B cell (primary cell): Measurements from ENCODE around the gene PPP1R26. TPM values are rescaled to one million over a fixed set of nuclear protein-coding genes. Genes with fewer than 3 reads are reported as not detected.

ENCODE experiments used
- ATAC-seq: fragments of 200-7000 bp; cut with Tn5 transposase; one replicate; pipeline ENCODE4 v1.10.0; 2021; ENCODE audit warnings: low read depth, mild to moderate bottlenecking, moderate number of reproducible peaks, moderate library complexity
- CTCF ChIA-PET: fragments of 350-600 bp; sonication (Branson Sonifier 250); formaldehyde crosslinking; loops from one replicate; lab custom pipeline; 2021; ENCODE audit warnings: antibody characterized with exemption, inconsistent platforms; lab: Charles Lee
- POLR2A ChIA-PET: fragments of 350-600 bp; sonication (Branson Sonifier 250); formaldehyde crosslinking; loops from one replicate; lab custom pipeline; 2021; ENCODE audit warnings: antibody characterized with exemption; lab: Charles Lee
- DNase-seq: peaks from one replicate; pipeline ENCODE4 v3.0.0; 2013
- H2AFZ ChIP-seq: 2 replicates; pipeline ENCODE4 v1.6.1; 2012; ENCODE audit warnings: mild to moderate bottlenecking, low read depth, low read length; ENCODE audit not compliant: insufficient read depth, poor library complexity, severe bottlenecking
- H3K27ac ChIP-seq, 2 donors: 1 replicate in 1 of 2; 2 replicates in 1 of 2; pipeline ENCODE4 v1.5.1; 2012 to 2013; ENCODE audit warnings: low read length in 2 of 2, mild to moderate bottlenecking in 2 of 2, moderate library complexity in 1 of 2
- H3K27me3 ChIP-seq, 4 experiments: fragments of 200-600 bp in 1 of 4; sonication (generic) in 1 of 4; replicated peaks in 1 of 4; 1 replicate in 2 of 4; 2 replicates in 2 of 4; pipeline versions ENCODE4 v1.6.1 to v1.7.0; 2013 to 2016; ENCODE audit warnings: low read length in 3 of 4, mild to moderate bottlenecking in 2 of 4, mixed read lengths in 1 of 4, moderate library complexity in 1 of 4; ENCODE audit not compliant: insufficient read depth in 4 of 4, control insufficient read depth in 3 of 4; ENCODE audit errors: control extremely low read depth in 1 of 4
- H3K36me3 ChIP-seq, 2 experiments: replicated peaks in 1 of 2; 1 replicate in 1 of 2; 2 replicates in 1 of 2; pipeline versions ENCODE4 v1.6.1 to v1.7.1; 2013; ENCODE audit warnings: low read length in 1 of 2; ENCODE audit not compliant: insufficient read depth in 2 of 2, control insufficient read depth in 1 of 2; ENCODE audit errors: control extremely low read depth in 1 of 2, extremely low read depth in 1 of 2
- H3K4me1 ChIP-seq, 2 donors: fragments of 200-600 bp in 1 of 2; sonication (generic) in 1 of 2; 1 replicate in 1 of 2; 2 replicates in 1 of 2; pipeline versions ENCODE4 v1.5.1 to v1.6.1; 2013 to 2017; ENCODE audit warnings: low read length in 2 of 2; ENCODE audit not compliant: control insufficient read depth in 2 of 2, insufficient read depth in 2 of 2
- H3K4me2 ChIP-seq: replicated peaks from 2 replicates; pipeline ENCODE3; 2012; ENCODE audit warnings: mild to moderate bottlenecking, low read depth, low read length; ENCODE audit not compliant: poor library complexity, severe bottlenecking
- H3K4me3 ChIP-seq, 5 experiments: fragments of 200-600 bp in 1 of 5; sonication (generic) in 1 of 5; 1 replicate in 3 of 5; 2 replicates in 2 of 5; pipeline versions ENCODE4 v1.5.1 to v1.7.0; 2011 to 2016; ENCODE audit warnings: low read length in 4 of 5, mild to moderate bottlenecking in 4 of 5, low read depth in 2 of 5, control low read depth in 1 of 5, moderate library complexity in 1 of 5; ENCODE audit not compliant: insufficient read depth in 1 of 5; ENCODE audit errors: control extremely low read depth in 1 of 5, extremely low read depth in 1 of 5
- H3K79me2 ChIP-seq: fragments of 200-600 bp; sonication (generic); one replicate; pipeline ENCODE4 v1.6.0; 2016; ENCODE audit warnings: low read length; ENCODE audit not compliant: control insufficient read depth, insufficient read depth
- H3K9ac ChIP-seq: fragments of 200-600 bp; sonication (generic); 2 replicates; pipeline ENCODE4 v1.6.1; 2017; ENCODE audit warnings: mild to moderate bottlenecking, low read length, moderate library complexity
- H3K9me3 ChIP-seq, 3 donors: one replicate each; pipeline versions ENCODE4 v1.6.1 to v1.7.1; 2013; ENCODE audit warnings: low read length in 2 of 3; ENCODE audit not compliant: control insufficient read depth in 2 of 3, insufficient read depth in 1 of 3; ENCODE audit errors: control extremely low read depth in 1 of 3
- H4K20me1 ChIP-seq: 2 replicates; pipeline ENCODE4 v1.6.0; 2012; ENCODE audit warnings: mild to moderate bottlenecking, low read length; ENCODE audit not compliant: insufficient read depth, control insufficient read depth, poor library complexity, severe bottlenecking
- H3K27ac Mint-ChIP-seq: one replicate; pipeline ENCODE4 v1.8.0; 2021; ENCODE audit warnings: mixed read lengths
- H3K27me3 Mint-ChIP-seq: one replicate; pipeline ENCODE4 v1.8.0; 2021; ENCODE audit warnings: mixed read lengths
- H3K4me1 Mint-ChIP-seq: one replicate; pipeline ENCODE4 v1.8.0; 2021; ENCODE audit warnings: mixed read lengths
- H3K4me3 Mint-ChIP-seq: one replicate; pipeline ENCODE4 v1.8.0; 2021; ENCODE audit warnings: mixed read lengths
- H3K9me3 Mint-ChIP-seq: one replicate; pipeline ENCODE4 v1.8.0; 2022; ENCODE audit warnings: mixed read lengths; ENCODE audit not compliant: insufficient read depth
- EZH2 ChIP-seq: IDR thresholded peaks from 2 replicates; pipeline ENCODE4 v1.6.1; 2012; ENCODE audit warnings: borderline replicate concordance, low read depth, mild to moderate bottlenecking, moderate library complexity, low read length; ENCODE audit not compliant: insufficient read depth, poor library complexity, severe bottlenecking
- WGBS: methylation state at CpG from one replicate; pipeline ENCODE4 v1.1.5; 2013; ENCODE audit warnings: missing lambda C conversion rate; ENCODE audit not compliant: insufficient coverage; 5-methylcytosine and 5-hydroxymethylcytosine counted together
- intact Hi-C: fragments of 100-400 bp; cut with micrococcal nuclease; formaldehyde crosslinking; loops from one replicate; pipeline ENCODE4 v1.10.0; 2022
- polyA plus RNA-seq: library from polyadenylated mRNA; depleted of rRNA; stranded (reverse); fragments of >200 nt; gene quantifications from 2 replicates; pipeline ENCODE4 v1.2.3, GENCODE V29; 2012
- total RNA-seq, 2 donors: library from RNA; stranded (reverse); fragments of 120-200 nt in 1 of 2; gene quantifications; 1 replicate in 1 of 2; 2 replicates in 1 of 2; pipeline versions ENCODE4 v1.2.3 to v1.2.4, GENCODE V29; 2013 to 2022
- TF ChIP-seq, protein P1 (sequence below): fragments of 200-600 bp; IDR thresholded peaks from one replicate; pipeline ENCODE4 v1.8.0; 2022; ENCODE audit warnings: antibody characterized with exemption, mild to moderate bottlenecking

The PPP1R26 gene
- total and polyA plus RNA-seq, 2 donors (not counting 1 experiment from before 2014, with no cell fraction given), result 1.9 to 7.8 TPM

DNA sequence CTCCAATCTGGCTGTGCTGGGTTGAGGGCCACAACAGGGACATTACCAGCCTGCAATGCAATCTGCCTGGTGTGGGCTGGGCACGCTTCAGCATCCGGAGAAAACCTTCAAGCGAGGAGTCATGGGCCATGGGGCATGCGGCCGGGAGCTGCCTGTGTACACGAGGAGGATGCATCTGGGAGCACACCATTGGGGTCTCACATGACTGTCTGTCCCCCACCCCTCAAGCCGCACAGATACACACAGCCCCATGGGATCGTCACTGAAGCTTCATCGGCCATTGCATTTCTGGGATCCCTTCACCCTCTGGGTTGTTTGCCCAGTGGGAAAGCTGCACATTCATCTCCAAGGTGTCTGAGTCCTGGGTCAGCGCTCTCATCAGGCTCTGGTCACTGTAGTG is 51.5 kb downstream of the PPP1R26 start:
- H3K4me1 Mint-ChIP-seq, result no peaks in the 10 kb centered on the region
- TF ChIP-seq, protein P1, sequence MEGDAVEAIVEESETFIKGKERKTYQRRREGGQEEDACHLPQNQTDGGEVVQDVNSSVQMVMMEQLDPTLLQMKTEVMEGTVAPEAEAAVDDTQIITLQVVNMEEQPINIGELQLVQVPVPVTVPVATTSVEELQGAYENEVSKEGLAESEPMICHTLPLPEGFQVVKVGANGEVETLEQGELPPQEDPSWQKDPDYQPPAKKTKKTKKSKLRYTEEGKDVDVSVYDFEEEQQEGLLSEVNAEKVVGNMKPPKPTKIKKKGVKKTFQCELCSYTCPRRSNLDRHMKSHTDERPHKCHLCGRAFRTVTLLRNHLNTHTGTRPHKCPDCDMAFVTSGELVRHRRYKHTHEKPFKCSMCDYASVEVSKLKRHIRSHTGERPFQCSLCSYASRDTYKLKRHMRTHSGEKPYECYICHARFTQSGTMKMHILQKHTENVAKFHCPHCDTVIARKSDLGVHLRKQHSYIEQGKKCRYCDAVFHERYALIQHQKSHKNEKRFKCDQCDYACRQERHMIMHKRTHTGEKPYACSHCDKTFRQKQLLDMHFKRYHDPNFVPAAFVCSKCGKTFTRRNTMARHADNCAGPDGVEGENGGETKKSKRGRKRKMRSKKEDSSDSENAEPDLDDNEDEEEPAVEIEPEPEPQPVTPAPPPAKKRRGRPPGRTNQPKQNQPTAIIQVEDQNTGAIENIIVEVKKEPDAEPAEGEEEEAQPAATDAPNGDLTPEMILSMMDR, result no peak
- TF ChIP-seq EZH2, result no peak
- ChIA-PET POLR2A (no interaction called here), CTCF (interaction anchor here (2.7 kb wide), 1 partner anchor 26 kb away, joined by 8 read pairs; no protein-coding TSS in a partner anchor)
- H3K27me3 ChIP-seq, result peaks cover 0 to 3% (median 0%) of the 10 kb centered on the region in 4 experiments
- 97% methylated on average over 10 of the region's 10 CpGs for WGBS
- H3K9me3 ChIP-seq, result peaks cover 0 to 8% (median 0%) of the 10 kb centered on the region in 3 donors
- no peak overlapping the region for H3K4me2 ChIP-seq
- ATAC-seq, result no peak
- no peak overlapping the region for H3K4me3 Mint-ChIP-seq
- intact Hi-C loops, result no loop called here
- no peaks in the 10 kb centered on the region for H3K4me1 ChIP-seq
- no peaks in the 10 kb centered on the region for H3K36me3 ChIP-seq
- H3K9ac ChIP-seq, result no peak overlapping the region
- H3K27ac ChIP-seq, result no peak overlapping the region
- DNase-seq, result no peak
- H2AFZ ChIP-seq, result no peak overlapping the region
- no peak overlapping the region for H3K27ac Mint-ChIP-seq
- H3K79me2 ChIP-seq, result no peaks in the 10 kb centered on the region
- H4K20me1 ChIP-seq, result no peaks in the 10 kb centered on the region
- H3K27me3 Mint-ChIP-seq, result peaks cover 26% of the 10 kb centered on the region
- H3K9me3 Mint-ChIP-seq, result no peaks in the 10 kb centered on the region
- H3K4me3 ChIP-seq, result no peak overlapping the region

DNA sequence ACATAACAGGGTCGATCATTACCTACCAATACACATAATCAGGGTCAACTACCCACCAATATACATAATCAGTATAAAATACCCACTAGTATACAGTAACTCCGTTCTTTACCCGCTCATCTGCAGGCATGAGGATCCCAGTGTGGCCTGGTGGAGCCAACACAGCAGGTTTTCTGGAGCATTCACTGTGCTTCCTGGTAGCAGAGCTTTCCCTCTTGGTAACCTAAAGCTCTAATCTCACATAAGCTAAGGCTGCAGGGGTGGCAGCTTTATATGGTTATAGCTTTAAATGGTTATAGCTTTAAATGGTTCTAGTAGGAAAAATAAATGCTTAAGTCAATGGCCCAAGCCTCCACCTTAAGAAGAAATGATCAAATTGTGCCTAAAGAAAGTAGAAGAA is 53.5 kb downstream of the PPP1R26 start:
- Mint-ChIP-seq H3K27ac (no peak overlapping the region), H3K27me3 (peaks cover 35% of the 10 kb centered on the region), H3K9me3 (no peaks in the 10 kb centered on the region), H3K4me3 (no peak overlapping the region), H3K4me1 (no peaks in the 10 kb centered on the region)
- no peak overlapping the region for H3K4me3 ChIP-seq
- intact Hi-C loops, result no loop called here
- H3K27me3 ChIP-seq, result peaks cover 0 to 3% (median 0%) of the 10 kb centered on the region in 4 experiments
- POLR2A ChIA-PET, result no interaction called here
- no peaks in the 10 kb centered on the region for H3K9me3 ChIP-seq
- H3K9ac ChIP-seq, result no peak overlapping the region
- TF ChIP-seq EZH2, result no peak
- TF ChIP-seq, protein P1, result no peak
- 95% methylated on average over 3 of the region's 3 CpGs for WGBS
- ATAC-seq (no peak), DNase-seq (no peak)
- no peak overlapping the region for H3K27ac ChIP-seq
- CTCF ChIA-PET, result no interaction called here
- H3K4me1 ChIP-seq, result no peaks in the 10 kb centered on the region
- H3K79me2 ChIP-seq, result no peaks in the 10 kb centered on the region
- no peaks in the 10 kb centered on the region for H4K20me1 ChIP-seq
- no peak overlapping the region for H3K4me2 ChIP-seq
- H2AFZ ChIP-seq, result no peak overlapping the region
- H3K36me3 ChIP-seq, result no peaks in the 10 kb centered on the region
